B cell (primary cell): ENCODE data around the gene STT3A. TPM values are rescaled to one million over a fixed set of nuclear protein-coding genes. Genes with fewer than 3 reads are reported as not detected.
A peak's percentile ranks its signal among the peaks of the same experiment; 100 is the strongest.

Experiments used
- ATAC-seq: fragments of 200-7000 bp; cut with Tn5 transposase; one replicate; pipeline ENCODE4 v1.10.0; 2021; ENCODE audit warnings: low read depth, mild to moderate bottlenecking, moderate number of reproducible peaks, moderate library complexity
- CTCF ChIA-PET: fragments of 350-600 bp; sonication (Branson Sonifier 250); formaldehyde crosslinking; loops from one replicate; lab custom pipeline; 2021; ENCODE audit warnings: antibody characterized with exemption, inconsistent platforms; lab: Charles Lee
- POLR2A ChIA-PET: fragments of 350-600 bp; sonication (Branson Sonifier 250); formaldehyde crosslinking; loops from one replicate; lab custom pipeline; 2021; ENCODE audit warnings: antibody characterized with exemption; lab: Charles Lee
- DNase-seq: peaks from one replicate; pipeline ENCODE4 v3.0.0; 2013
- H2AFZ ChIP-seq: 2 replicates; pipeline ENCODE4 v1.6.1; 2012; ENCODE audit warnings: mild to moderate bottlenecking, low read depth, low read length; ENCODE audit not compliant: insufficient read depth, poor library complexity, severe bottlenecking
- H3K27ac ChIP-seq, 2 donors: 1 replicate in 1 of 2; 2 replicates in 1 of 2; pipeline ENCODE4 v1.5.1; 2012 to 2013; ENCODE audit warnings: low read length in 2 of 2, mild to moderate bottlenecking in 2 of 2, moderate library complexity in 1 of 2
- H3K27me3 ChIP-seq, 4 experiments: fragments of 200-600 bp in 1 of 4; sonication (generic) in 1 of 4; replicated peaks in 1 of 4; 1 replicate in 2 of 4; 2 replicates in 2 of 4; pipeline versions ENCODE4 v1.6.1 to v1.7.0; 2013 to 2016; ENCODE audit warnings: low read length in 3 of 4, mild to moderate bottlenecking in 2 of 4, mixed read lengths in 1 of 4, moderate library complexity in 1 of 4; ENCODE audit not compliant: insufficient read depth in 4 of 4, control insufficient read depth in 3 of 4; ENCODE audit errors: control extremely low read depth in 1 of 4
- H3K36me3 ChIP-seq, 2 experiments: replicated peaks in 1 of 2; 1 replicate in 1 of 2; 2 replicates in 1 of 2; pipeline versions ENCODE4 v1.6.1 to v1.7.1; 2013; ENCODE audit warnings: low read length in 1 of 2; ENCODE audit not compliant: insufficient read depth in 2 of 2, control insufficient read depth in 1 of 2; ENCODE audit errors: control extremely low read depth in 1 of 2, extremely low read depth in 1 of 2
- H3K4me1 ChIP-seq, 2 donors: fragments of 200-600 bp in 1 of 2; sonication (generic) in 1 of 2; 1 replicate in 1 of 2; 2 replicates in 1 of 2; pipeline versions ENCODE4 v1.5.1 to v1.6.1; 2013 to 2017; ENCODE audit warnings: low read length in 2 of 2; ENCODE audit not compliant: control insufficient read depth in 2 of 2, insufficient read depth in 2 of 2
- H3K4me2 ChIP-seq: replicated peaks from 2 replicates; pipeline ENCODE3; 2012; ENCODE audit warnings: mild to moderate bottlenecking, low read depth, low read length; ENCODE audit not compliant: poor library complexity, severe bottlenecking
- H3K4me3 ChIP-seq, 5 experiments: fragments of 200-600 bp in 1 of 5; sonication (generic) in 1 of 5; 1 replicate in 3 of 5; 2 replicates in 2 of 5; pipeline versions ENCODE4 v1.5.1 to v1.7.0; 2011 to 2016; ENCODE audit warnings: low read length in 4 of 5, mild to moderate bottlenecking in 4 of 5, low read depth in 2 of 5, control low read depth in 1 of 5, moderate library complexity in 1 of 5; ENCODE audit not compliant: insufficient read depth in 1 of 5; ENCODE audit errors: control extremely low read depth in 1 of 5, extremely low read depth in 1 of 5
- H3K79me2 ChIP-seq: fragments of 200-600 bp; sonication (generic); one replicate; pipeline ENCODE4 v1.6.0; 2016; ENCODE audit warnings: low read length; ENCODE audit not compliant: control insufficient read depth, insufficient read depth
- H3K9ac ChIP-seq: fragments of 200-600 bp; sonication (generic); 2 replicates; pipeline ENCODE4 v1.6.1; 2017; ENCODE audit warnings: mild to moderate bottlenecking, low read length, moderate library complexity
- H3K9me3 ChIP-seq, 3 donors: one replicate each; pipeline versions ENCODE4 v1.6.1 to v1.7.1; 2013; ENCODE audit warnings: low read length in 2 of 3; ENCODE audit not compliant: control insufficient read depth in 2 of 3, insufficient read depth in 1 of 3; ENCODE audit errors: control extremely low read depth in 1 of 3
- H4K20me1 ChIP-seq: 2 replicates; pipeline ENCODE4 v1.6.0; 2012; ENCODE audit warnings: mild to moderate bottlenecking, low read length; ENCODE audit not compliant: insufficient read depth, control insufficient read depth, poor library complexity, severe bottlenecking
- H3K27ac Mint-ChIP-seq: one replicate; pipeline ENCODE4 v1.8.0; 2021; ENCODE audit warnings: mixed read lengths
- H3K27me3 Mint-ChIP-seq: one replicate; pipeline ENCODE4 v1.8.0; 2021; ENCODE audit warnings: mixed read lengths
- H3K4me1 Mint-ChIP-seq: one replicate; pipeline ENCODE4 v1.8.0; 2021; ENCODE audit warnings: mixed read lengths
- H3K4me3 Mint-ChIP-seq: one replicate; pipeline ENCODE4 v1.8.0; 2021; ENCODE audit warnings: mixed read lengths
- H3K9me3 Mint-ChIP-seq: one replicate; pipeline ENCODE4 v1.8.0; 2022; ENCODE audit warnings: mixed read lengths; ENCODE audit not compliant: insufficient read depth
- EZH2 ChIP-seq: IDR thresholded peaks from 2 replicates; pipeline ENCODE4 v1.6.1; 2012; ENCODE audit warnings: borderline replicate concordance, low read depth, mild to moderate bottlenecking, moderate library complexity, low read length; ENCODE audit not compliant: insufficient read depth, poor library complexity, severe bottlenecking
- WGBS: methylation state at CpG from one replicate; pipeline ENCODE4 v1.1.5; 2013; ENCODE audit warnings: missing lambda C conversion rate; ENCODE audit not compliant: insufficient coverage; 5-methylcytosine and 5-hydroxymethylcytosine counted together
- intact Hi-C: fragments of 100-400 bp; cut with micrococcal nuclease; formaldehyde crosslinking; loops from one replicate; pipeline ENCODE4 v1.10.0; 2022
- polyA plus RNA-seq: library from polyadenylated mRNA; depleted of rRNA; stranded (reverse); fragments of >200 nt; gene quantifications from 2 replicates; pipeline ENCODE4 v1.2.3, GENCODE V29; 2012
- total RNA-seq, 2 donors: library from RNA; stranded (reverse); fragments of 120-200 nt in 1 of 2; gene quantifications; 1 replicate in 1 of 2; 2 replicates in 1 of 2; pipeline versions ENCODE4 v1.2.3 to v1.2.4, GENCODE V29; 2013 to 2022
- TF ChIP-seq, protein P1 (sequence below): fragments of 200-600 bp; IDR thresholded peaks from one replicate; pipeline ENCODE4 v1.8.0; 2022; ENCODE audit warnings: antibody characterized with exemption, mild to moderate bottlenecking

The STT3A gene
- total and polyA plus RNA-seq, 2 donors (not counting 1 experiment from before 2014, with no cell fraction given): 29.7 to 78.4 TPM

- peak; percentile 15 for ATAC-seq
- TF ChIP-seq EZH2: no peak
- TF ChIP-seq, protein P1, sequence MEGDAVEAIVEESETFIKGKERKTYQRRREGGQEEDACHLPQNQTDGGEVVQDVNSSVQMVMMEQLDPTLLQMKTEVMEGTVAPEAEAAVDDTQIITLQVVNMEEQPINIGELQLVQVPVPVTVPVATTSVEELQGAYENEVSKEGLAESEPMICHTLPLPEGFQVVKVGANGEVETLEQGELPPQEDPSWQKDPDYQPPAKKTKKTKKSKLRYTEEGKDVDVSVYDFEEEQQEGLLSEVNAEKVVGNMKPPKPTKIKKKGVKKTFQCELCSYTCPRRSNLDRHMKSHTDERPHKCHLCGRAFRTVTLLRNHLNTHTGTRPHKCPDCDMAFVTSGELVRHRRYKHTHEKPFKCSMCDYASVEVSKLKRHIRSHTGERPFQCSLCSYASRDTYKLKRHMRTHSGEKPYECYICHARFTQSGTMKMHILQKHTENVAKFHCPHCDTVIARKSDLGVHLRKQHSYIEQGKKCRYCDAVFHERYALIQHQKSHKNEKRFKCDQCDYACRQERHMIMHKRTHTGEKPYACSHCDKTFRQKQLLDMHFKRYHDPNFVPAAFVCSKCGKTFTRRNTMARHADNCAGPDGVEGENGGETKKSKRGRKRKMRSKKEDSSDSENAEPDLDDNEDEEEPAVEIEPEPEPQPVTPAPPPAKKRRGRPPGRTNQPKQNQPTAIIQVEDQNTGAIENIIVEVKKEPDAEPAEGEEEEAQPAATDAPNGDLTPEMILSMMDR: peak; percentile 39
Measured at GRCh38 chr11:125626288-125626950, 33.8 kb downstream of the STT3A start.

More at GRCh38 chr11:125626288-125626950, 33.8 kb downstream of the STT3A start:
- no peaks in the 10 kb centered on the region for H3K27me3 ChIP-seq
- WGBS: 6% methylated on average over 5 of the region's 18 CpGs
- H4K20me1 ChIP-seq: no peaks in the 10 kb centered on the region
- DNase-seq: peak; percentile 58
- ChIA-PET CTCF (interaction anchor here (0.9 to 1.7 kb wide), 4 partner anchors 56 to 269 kb away, joined by 3 to 4 read pairs (median 4); partner anchors contain the start of gene EI24), POLR2A (interaction anchor here (0.6 kb wide), 1 partner anchor 58 kb away, joined by 8 read pairs; no protein-coding TSS in a partner anchor)
- peaks cover 0 to 2% of the 10 kb centered on the region in 2 experiments for H3K36me3 ChIP-seq
- H3K4me3 ChIP-seq: peak overlapping the region; percentile 81 to 96 (median 94)
- Mint-ChIP-seq H3K27ac (peak overlapping the region; percentile 79), H3K9me3 (no peaks in the 10 kb centered on the region), H3K4me3 (peak overlapping the region; percentile 95), H3K4me1 (peaks cover 14% of the 10 kb centered on the region), H3K27me3 (no peaks in the 10 kb centered on the region)
- peak overlapping the region; percentile 84 for H2AFZ ChIP-seq
- H3K4me1 ChIP-seq: peaks cover 11 to 18% of the 10 kb centered on the region in 2 donors
- intact Hi-C loops: no loop called here
- peak overlapping the region; percentile 85 for H3K4me2 ChIP-seq
- no peaks in the 10 kb centered on the region for H3K79me2 ChIP-seq
- no peaks in the 10 kb centered on the region for H3K9me3 ChIP-seq
- peak overlapping the region; percentile 90 for H3K9ac ChIP-seq
- H3K27ac ChIP-seq: peak overlapping the region in 1 of 2 donors; percentile 98
